HCT116 (cell line): ENCODE data around the gene FSTL4. TPM values are rescaled to one million over a fixed set of nuclear protein-coding genes. Genes with fewer than 3 reads are reported as not detected.

ENCODE experiments used
- ATAC-seq: fragments of 200-7000 bp; cut with Tn5 transposase; 2 replicates; pipeline ENCODE4 v1.9.1; 2020; ENCODE audit warnings: mild to moderate bottlenecking, moderate library complexity
- BruUV-seq: library from RNA; stranded (reverse); fragments of 400-500 nt; replicated peaks from 2 replicates; lab custom pipeline; 2021; lab: Mats Ljungman, UMichigan
- CTCF ChIA-PET: fragments of 300-600 bp; sonication (Branson Sonifier 250); formaldehyde crosslinking; loops from one replicate; lab custom pipeline; 2021; ENCODE audit warnings: antibody characterized with exemption; lab: Charles Lee
- POLR2A ChIA-PET: fragments of 300-600, 350-600 bp; sonication (Branson Sonifier 250); formaldehyde crosslinking; loops from one replicate; lab custom pipeline; 2021; ENCODE audit warnings: antibody characterized with exemption; lab: Charles Lee
- RAD21 ChIA-PET, 2 experiments: fragments of 300-600 bp; sonication (Branson Sonifier 250); formaldehyde crosslinking; loops; one replicate each; lab custom pipeline; 2023; ENCODE audit warnings: low total read pairs in 2 of 2; ENCODE audit not compliant: uncharacterized antibody in 2 of 2, unreplicated experiment in 2 of 2, low non-redundant PET in 1 of 2; lab: Charles Lee
- DNase-seq: peaks from one replicate; pipeline ENCODE4 v3.0.0-alpha.2; 2010; ENCODE audit warnings: low read depth, low spot score
- H2AFZ ChIP-seq: fragments of 200-600 bp; shearing (Covaris generic), sonication (generic); 2 replicates; pipeline ENCODE4 v1.6.1; 2017; ENCODE audit warnings: low read depth, mixed run types, mixed read lengths, antibody characterized with exemption, low read length; ENCODE audit not compliant: poor library complexity, severe bottlenecking
- H3K27ac ChIP-seq: 2 replicates; pipeline ENCODE4 v1.5.1; 2012; ENCODE audit warnings: low read depth, low read length
- H3K27me3 ChIP-seq: fragments of 200-600 bp; sonication (generic); 2 replicates; pipeline ENCODE4 v1.6.1; 2016; ENCODE audit warnings: mixed run types, low read length, mixed read lengths; ENCODE audit not compliant: insufficient read depth
- H3K36me3 ChIP-seq, 2 experiments: fragments of 200-500 bp in 1 of 2; fragments of 200-600 bp in 1 of 2; sonication (Bioruptor generic) in 1 of 2; sonication (generic) in 1 of 2; 2 replicates each; pipeline versions ENCODE4 v1.5.1 to v1.6.1; 2014 to 2016; ENCODE audit warnings: low read length in 2 of 2, inconsistent platforms in 1 of 2, mixed read lengths in 1 of 2, mixed run types in 1 of 2; ENCODE audit not compliant: insufficient read depth in 2 of 2, control insufficient read depth in 1 of 2
- H3K4me1 ChIP-seq, 2 experiments: fragments of 200-600 bp in 1 of 2; sonication (generic) in 1 of 2; 2 replicates each; pipeline versions ENCODE4 v1.5.1 to v1.6.1; 2012 to 2017; ENCODE audit warnings: low read length in 2 of 2, inconsistent platforms in 1 of 2, mild to moderate bottlenecking in 1 of 2, mixed read lengths in 1 of 2, mixed run types in 1 of 2, moderate library complexity in 1 of 2; ENCODE audit not compliant: insufficient read depth in 2 of 2, control insufficient read depth in 1 of 2
- H3K4me2 ChIP-seq: fragments of 200-600 bp; sonication (generic); 2 replicates; pipeline ENCODE4 v1.6.1; 2017; ENCODE audit warnings: mixed run types, low read length, mixed read lengths
- H3K4me3 ChIP-seq, 2 experiments: fragments of 200-600 bp in 1 of 2; sonication (generic) in 1 of 2; replicated peaks in 1 of 2; 2 replicates each; pipeline ENCODE4 v1.5.1; 2011 to 2016; ENCODE audit warnings: low read length in 2 of 2, control low read depth in 1 of 2, low read depth in 1 of 2, mild to moderate bottlenecking in 1 of 2, mixed read lengths in 1 of 2, mixed run types in 1 of 2
- H3K79me2 ChIP-seq: fragments of 200-600 bp; sonication (generic); 2 replicates; pipeline ENCODE4 v1.6.1; 2017; ENCODE audit warnings: mild to moderate bottlenecking, mixed run types, low read length, moderate library complexity, mixed read lengths; ENCODE audit not compliant: insufficient read depth
- H3K9ac ChIP-seq: fragments of 200-600 bp; sonication (generic); 2 replicates; pipeline ENCODE4 v1.6.1; 2016; ENCODE audit warnings: low read length, mixed read lengths
- H3K9me2 ChIP-seq: fragments of 200-600 bp; sonication (generic), shearing (Covaris generic); 2 replicates; pipeline ENCODE4 v1.6.1; 2017; ENCODE audit warnings: mixed run types, mild to moderate bottlenecking, moderate library complexity; ENCODE audit not compliant: insufficient read depth
- H3K9me3 ChIP-seq, 2 experiments: fragments of 200-500 bp in 1 of 2; fragments of 200-600 bp in 1 of 2; sonication (Bioruptor generic) in 1 of 2; sonication (generic) in 1 of 2; 2 replicates each; pipeline ENCODE4 v1.6.1; 2014 to 2017; ENCODE audit warnings: low read length in 2 of 2, mixed read lengths in 2 of 2, inconsistent platforms in 1 of 2, low read depth in 1 of 2, mild to moderate bottlenecking in 1 of 2, mixed run types in 1 of 2, moderate library complexity in 1 of 2; ENCODE audit not compliant: control insufficient read depth in 1 of 2, insufficient read depth in 1 of 2
- H4K20me1 ChIP-seq: fragments of 200-600 bp; sonication (generic), shearing (Covaris generic); 2 replicates; pipeline ENCODE4 v1.6.1; 2017; ENCODE audit warnings: mixed run types, mild to moderate bottlenecking, moderate library complexity; ENCODE audit not compliant: insufficient read depth
- CBX3 ChIP-seq: IDR thresholded peaks from 2 replicates; pipeline ENCODE4 v1.6.1; 2012; ENCODE audit warnings: low read depth
- EZH2 ChIP-seq: fragments of 200-600 bp; sonication (generic); IDR thresholded peaks from 2 replicates; pipeline ENCODE4 v1.6.1; 2017; ENCODE audit warnings: antibody characterized with exemption, mixed run types
- RAD21 ChIP-seq: IDR thresholded peaks from 2 replicates; pipeline ENCODE4 v1.6.1; 2012; ENCODE audit warnings: low read depth, mild to moderate bottlenecking
- SRF ChIP-seq: IDR thresholded peaks from 2 replicates; pipeline ENCODE4 v1.6.1; 2012; ENCODE audit warnings: low read depth
- intact Hi-C: fragments of 100-400 bp; cut with micrococcal nuclease; formaldehyde crosslinking; loops from 2 replicates; pipeline ENCODE4 v1.10.0; 2022
- total RNA-seq: library from RNA; stranded (reverse); gene quantifications from one replicate; pipeline ENCODE4 v1.2.1, GENCODE V29; 2021; ENCODE audit not compliant: unreplicated experiment
- TF ChIP-seq, protein P1 (sequence below): IDR thresholded peaks from 2 replicates; pipeline ENCODE4 v1.6.1; 2011; ENCODE audit warnings: mild to moderate bottlenecking, low read length, moderate library complexity; ENCODE audit not compliant: insufficient replicate concordance; ENCODE audit errors: extremely low read depth
- TF ChIP-seq, protein P2 (sequence below): IDR thresholded peaks from 2 replicates; pipeline ENCODE4 v1.6.1; 2012; ENCODE audit warnings: low read depth

FSTL4 gene
- total RNA-seq, 1 experiment from 2014 or later, result 0.37 TPM

DNA sequence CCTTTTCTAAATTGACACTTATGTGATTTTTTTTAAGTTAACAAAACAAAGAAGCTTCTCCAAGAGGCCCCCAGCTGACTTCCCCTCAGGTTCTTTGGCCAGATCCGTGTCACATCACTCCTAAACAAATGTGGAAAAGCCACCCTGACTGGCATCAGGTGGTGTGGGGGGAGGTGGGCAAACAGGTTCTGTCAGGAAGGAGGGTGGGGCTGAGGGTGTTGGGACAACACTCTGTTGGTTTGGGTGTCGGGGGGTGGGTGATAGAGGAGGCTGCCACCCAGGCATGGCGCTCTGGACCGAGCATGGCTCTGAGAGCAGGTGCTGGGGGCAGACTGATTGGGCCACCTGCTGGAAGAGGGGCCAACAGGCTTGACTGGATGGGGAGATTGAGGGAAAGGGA, 349.7 kb downstream of the FSTL4 start (continued):
- TF ChIP-seq, protein P1, sequence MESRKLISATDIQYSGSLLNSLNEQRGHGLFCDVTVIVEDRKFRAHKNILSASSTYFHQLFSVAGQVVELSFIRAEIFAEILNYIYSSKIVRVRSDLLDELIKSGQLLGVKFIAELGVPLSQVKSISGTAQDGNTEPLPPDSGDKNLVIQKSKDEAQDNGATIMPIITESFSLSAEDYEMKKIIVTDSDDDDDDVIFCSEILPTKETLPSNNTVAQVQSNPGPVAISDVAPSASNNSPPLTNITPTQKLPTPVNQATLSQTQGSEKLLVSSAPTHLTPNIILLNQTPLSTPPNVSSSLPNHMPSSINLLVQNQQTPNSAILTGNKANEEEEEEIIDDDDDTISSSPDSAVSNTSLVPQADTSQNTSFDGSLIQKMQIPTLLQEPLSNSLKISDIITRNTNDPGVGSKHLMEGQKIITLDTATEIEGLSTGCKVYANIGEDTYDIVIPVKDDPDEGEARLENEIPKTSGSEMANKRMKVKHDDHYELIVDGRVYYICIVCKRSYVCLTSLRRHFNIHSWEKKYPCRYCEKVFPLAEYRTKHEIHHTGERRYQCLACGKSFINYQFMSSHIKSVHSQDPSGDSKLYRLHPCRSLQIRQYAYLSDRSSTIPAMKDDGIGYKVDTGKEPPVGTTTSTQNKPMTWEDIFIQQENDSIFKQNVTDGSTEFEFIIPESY, result no peak
- TF ChIP-seq, protein P2, sequence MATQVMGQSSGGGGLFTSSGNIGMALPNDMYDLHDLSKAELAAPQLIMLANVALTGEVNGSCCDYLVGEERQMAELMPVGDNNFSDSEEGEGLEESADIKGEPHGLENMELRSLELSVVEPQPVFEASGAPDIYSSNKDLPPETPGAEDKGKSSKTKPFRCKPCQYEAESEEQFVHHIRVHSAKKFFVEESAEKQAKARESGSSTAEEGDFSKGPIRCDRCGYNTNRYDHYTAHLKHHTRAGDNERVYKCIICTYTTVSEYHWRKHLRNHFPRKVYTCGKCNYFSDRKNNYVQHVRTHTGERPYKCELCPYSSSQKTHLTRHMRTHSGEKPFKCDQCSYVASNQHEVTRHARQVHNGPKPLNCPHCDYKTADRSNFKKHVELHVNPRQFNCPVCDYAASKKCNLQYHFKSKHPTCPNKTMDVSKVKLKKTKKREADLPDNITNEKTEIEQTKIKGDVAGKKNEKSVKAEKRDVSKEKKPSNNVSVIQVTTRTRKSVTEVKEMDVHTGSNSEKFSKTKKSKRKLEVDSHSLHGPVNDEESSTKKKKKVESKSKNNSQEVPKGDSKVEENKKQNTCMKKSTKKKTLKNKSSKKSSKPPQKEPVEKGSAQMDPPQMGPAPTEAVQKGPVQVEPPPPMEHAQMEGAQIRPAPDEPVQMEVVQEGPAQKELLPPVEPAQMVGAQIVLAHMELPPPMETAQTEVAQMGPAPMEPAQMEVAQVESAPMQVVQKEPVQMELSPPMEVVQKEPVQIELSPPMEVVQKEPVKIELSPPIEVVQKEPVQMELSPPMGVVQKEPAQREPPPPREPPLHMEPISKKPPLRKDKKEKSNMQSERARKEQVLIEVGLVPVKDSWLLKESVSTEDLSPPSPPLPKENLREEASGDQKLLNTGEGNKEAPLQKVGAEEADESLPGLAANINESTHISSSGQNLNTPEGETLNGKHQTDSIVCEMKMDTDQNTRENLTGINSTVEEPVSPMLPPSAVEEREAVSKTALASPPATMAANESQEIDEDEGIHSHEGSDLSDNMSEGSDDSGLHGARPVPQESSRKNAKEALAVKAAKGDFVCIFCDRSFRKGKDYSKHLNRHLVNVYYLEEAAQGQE, result no peak
- TF ChIP-seq EZH2 (no peak), CBX3 (no peak), RAD21 (no peak)

DNA sequence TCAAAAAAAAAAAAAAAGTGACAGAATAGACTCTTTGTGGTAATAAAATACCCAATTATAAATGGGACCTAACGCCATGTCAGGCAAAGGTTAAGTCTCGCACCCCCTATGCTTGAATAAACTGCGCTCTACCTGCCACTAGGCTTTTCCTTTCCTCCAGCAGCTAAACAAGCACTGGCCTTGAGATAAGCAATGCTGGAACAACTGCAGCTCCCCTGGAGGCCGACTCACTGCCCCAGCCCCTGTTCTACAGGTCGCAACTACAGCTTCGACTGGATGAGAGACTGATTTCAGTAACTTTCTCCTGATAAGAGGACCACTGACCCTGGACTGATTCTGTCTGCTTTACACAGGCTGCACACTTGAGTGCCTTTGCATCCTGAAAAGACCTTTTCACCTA, 350.3 kb downstream of the FSTL4 start:
- ChIA-PET CTCF (no interaction called here), POLR2A (no interaction called here), RAD21 (no interaction called here)
- Histone ChIP-seq H3K9me3 (no peaks in the 10 kb centered on the region), H3K27me3 (no peaks in the 10 kb centered on the region), H2AFZ (no peak overlapping the region), H3K4me3 (no peak overlapping the region), H3K4me1 (no peaks in the 10 kb centered on the region), H4K20me1 (no peaks in the 10 kb centered on the region), H3K9me2 (no peaks in the 10 kb centered on the region), H3K9ac (no peak overlapping the region), H3K36me3 (no peaks in the 10 kb centered on the region), H3K27ac (no peak overlapping the region), H3K4me2 (no peak overlapping the region), H3K79me2 (no peaks in the 10 kb centered on the region)
- intact Hi-C loops, result no loop called here
- DNase-seq, result no peak
- TF ChIP-seq SRF (no peak), CBX3 (no peak)
- BruUV-seq, result no TSS peak
- no peak for ATAC-seq
